ENCODE data around the gene TPM3. TPM values are rescaled to one million over a fixed set of nuclear protein-coding genes. Genes with fewer than 3 reads are reported as not detected.
"Not testable (repeated sequence)": the region's sequence is repeated elsewhere in the genome, so short reads cannot be mapped to it uniquely, and the experiment has no call there.

Gene TPM3
- total RNA-seq, 1 donor from 2014 or later: 978 TPM

DNA sequence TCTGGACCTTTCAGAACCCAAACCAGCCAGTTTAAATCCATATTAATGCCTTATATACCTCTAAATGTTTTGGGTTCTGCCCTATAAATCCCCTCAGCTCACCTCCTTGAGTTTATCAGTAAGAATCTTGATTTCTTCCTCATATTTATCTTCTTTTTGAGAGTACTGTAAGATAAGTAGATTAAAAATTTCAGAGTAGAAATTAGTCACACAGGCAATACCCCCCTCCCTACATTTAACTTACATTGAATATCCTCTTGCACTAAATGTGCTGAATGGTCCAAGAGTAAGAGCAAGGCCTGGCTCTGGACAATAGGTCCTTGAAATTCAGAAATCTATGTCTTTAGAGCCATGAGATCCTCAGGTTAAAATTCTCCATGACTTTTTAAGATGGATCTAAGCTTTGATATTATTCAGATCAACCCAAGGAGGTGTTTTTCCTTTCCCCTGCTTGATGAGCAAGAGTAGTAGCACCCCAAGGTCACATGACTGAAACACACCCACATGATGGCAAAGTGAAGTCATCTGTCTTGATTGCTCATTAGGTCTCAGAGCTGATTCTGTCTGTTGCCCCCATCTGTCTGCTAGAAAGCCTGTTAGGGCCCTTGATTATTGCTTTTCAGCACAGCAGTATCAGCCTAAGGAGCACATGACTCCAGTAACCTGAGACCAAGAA is 21.2 kb downstream of the TPM3 start:
- no peak for DNase-seq (ENCODE audit: low read depth)

DNA sequence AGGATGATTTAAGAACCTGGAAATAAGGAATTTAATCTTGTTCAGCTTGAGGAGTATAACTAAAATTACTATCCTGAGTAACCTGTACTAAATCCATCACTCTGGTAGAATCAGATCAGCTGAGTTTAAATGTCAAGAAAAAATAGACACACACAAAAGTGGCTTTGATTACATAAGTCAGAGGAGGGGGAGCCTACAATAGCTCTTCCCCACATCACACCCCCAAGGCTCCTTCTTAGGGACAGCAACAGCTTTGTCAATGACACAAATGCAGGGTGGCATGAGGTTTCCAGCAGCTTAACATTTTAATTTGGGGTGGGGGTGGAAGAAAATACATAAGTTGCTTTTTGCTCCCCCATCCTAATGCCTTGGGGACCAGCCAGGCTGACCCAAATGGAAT is 24.4 kb downstream of the TPM3 start:
- no peak for DNase-seq (ENCODE audit: low read depth)

DNA sequence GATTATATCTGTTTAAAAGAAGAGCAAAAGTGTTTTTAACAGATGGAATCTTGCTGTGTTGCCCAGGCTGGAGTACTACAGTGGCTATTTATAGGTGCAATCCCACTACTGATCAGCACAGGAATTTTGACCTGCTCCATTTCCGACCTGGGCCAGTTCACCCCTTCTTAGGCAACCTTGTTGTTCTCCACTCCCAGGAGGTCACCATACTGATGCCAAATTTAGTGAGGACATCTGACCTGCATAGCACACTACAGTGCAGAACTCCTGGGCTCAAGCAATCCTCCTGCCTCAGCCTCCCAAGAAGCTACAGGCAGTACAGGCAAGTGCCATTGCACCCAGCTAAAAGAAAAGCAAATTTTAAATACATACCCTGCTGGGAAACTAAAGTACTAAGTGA is 25.7 kb downstream of the TPM3 start:
- DNase-seq (ENCODE audit: low read depth): no peak

DNA sequence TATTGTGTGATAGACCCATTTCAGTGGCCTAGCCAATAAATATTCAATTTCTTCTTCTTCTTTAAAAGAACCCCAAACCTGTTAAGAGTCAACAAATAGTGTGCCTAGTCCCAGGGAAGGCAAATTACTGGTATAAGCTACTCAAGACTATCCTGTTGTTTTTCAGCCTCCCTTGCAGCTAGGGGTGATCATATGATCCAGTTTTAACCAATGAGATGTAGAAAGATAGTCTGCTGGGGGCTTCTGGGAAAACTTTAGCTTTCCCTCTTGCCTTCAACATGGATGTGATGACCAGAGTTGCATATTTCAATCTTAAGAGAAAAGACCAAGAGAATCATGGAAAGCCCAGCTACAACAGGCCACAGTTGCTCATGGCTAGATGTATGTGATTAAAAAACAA is 32.3 kb downstream of the TPM3 start:
- no peak for DNase-seq (ENCODE audit: low read depth)

DNA sequence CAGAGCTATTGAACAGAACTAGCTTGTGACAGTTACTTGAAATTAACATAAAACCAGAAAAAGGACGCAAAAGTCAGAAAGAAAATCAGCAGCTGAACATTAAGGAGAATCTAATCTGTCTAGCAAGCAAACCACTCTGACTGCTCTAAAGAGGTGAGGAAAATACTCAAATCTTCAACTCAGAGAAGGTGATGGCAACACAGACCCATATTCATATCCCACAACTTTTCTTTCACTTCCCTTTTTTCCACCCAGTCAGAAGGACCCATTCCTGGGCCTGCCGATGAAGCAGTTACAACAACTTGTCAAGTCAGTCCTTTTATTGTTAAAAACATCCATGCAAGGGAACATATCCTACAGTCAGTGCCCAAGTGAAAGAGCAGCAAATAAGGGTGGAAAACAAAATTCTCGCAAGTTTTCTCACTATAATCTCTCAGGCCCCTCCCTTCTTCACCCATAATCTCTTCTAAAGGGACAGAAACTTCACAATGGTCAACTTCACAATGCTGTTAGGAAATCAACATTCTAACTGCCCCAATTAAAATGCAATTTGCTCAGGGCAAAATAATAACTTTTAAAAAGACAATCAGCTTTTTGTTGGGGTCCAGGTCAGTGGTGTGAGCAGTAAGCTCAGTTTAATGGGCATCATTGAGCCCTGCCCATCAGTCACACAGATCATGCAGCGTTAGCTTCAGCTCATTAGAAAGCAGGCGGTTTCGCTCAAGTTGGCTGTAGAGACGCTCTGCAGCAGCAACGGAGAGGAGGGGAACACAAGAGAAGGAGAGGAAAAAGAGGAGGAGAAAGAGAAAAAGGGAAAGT is 33.4 kb downstream of the TPM3 start:
- no peak for DNase-seq (ENCODE audit: low read depth)

DNA sequence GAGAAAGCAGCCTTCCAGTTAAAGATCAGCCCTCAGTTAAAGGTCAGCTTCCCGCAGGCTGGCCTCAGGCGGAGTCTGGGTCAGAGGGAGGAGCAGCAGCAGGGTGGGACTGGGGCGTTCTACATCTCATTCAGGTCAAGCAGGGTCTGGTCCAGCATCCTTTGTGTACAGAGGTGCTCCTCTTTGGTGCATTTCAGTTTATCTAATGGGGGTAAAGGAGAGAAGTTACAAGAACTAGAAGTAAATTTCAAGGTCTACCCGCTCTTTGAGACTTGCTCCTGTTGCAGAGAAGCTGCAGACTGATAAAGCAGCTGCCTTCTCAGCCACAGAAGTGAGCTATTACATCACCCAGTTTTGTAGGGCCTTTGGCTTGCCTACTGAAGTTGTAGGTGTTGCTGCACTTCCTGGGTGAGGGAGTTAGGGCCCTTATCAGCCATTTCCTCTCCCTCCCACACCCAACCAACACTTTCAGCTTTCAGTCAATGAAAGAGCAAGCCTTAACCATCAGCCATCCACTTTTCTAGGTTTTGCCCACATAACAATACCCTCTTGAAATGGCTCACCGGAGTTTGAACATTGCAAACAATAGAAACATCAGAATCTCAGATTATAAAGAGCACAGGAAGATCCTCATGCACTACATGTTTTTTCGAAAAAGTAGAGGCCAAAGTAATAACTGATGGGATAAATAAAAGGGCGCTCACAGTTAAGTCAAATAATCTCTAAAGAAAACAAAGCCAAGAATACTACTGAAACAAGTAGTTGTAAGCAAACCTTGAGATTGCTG is 34.2 kb downstream of the TPM3 start:
- DNase-seq (ENCODE audit: low read depth): no peak

DNA sequence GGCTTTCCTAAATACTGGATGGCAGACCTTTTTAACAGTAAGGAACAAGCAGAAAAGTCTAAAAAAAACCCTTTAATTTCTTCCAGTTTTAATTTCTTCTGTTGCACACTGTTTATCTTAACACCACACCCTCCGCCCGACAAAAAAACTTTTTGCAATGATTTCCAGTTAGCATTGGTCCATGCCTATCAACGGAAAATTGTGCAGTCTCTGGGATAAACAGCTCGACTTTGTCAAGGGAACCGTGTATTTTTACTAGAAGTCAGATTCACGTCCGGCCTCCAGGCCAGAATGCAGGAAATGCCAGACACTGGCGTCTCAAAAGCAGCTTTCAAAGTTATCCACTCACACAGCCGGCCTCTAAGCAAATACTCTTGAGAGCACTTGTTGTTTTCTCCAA is 36.6 kb downstream of the TPM3 start:
- no peak for DNase-seq (ENCODE audit: low read depth)

DNA sequence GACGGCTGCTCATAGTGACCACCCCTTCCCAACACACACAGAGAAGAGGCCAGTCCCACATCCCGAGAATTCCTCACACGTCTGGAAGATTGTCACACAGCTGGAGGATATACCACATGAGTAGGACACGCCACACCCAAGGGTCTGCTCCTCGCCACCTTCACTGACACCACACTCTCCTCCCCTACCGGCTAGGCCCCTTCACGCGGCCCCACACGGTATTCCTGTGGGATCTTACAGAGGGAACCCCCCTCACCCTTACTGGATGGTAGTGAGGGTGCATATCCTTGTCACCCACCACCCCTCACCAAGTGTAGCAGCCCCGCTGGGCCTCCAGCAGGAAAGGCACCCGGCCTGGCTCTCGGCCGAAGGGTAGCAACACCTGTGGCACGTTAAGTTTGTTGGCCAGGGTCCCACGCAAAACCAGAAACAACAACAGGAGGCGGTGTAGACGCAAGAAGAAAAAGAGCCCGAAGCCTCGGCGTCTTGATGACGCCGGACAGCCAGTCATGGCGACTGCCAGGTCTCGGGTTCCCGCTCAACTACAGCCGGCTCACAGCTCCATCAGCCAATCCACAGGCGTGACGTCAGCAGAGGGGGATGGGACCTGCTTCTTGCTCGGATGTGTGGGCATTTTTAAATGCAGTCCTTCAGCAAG is 37.2 kb downstream of the TPM3 start, which contains the start of gene NUP210L:
NUP210L (minus strand) TSS at position 540 of the 658 bp plus-strand sequence.
- no peak for DNase-seq (ENCODE audit: low read depth)

DNA sequence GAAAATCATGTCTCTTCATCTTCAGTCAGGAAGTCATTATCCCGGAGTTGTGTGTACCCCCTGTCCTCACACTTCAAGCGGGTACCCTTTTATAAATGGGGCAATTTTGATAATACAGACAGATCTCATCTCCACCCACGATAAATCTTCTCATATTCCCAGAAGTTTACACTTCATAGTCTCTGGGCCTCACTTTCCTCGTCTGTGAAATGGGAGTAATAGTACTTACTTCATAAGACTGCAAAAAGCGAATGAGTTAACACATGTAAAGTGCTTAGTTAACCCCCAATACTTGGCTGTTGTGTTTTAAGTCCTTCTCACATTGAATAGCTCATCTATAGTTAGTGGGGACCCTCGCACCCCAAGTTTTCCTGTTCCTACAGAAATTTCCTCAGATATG is 37.8 kb downstream of the TPM3 start:
- no peak for DNase-seq (ENCODE audit: low read depth)

DNA sequence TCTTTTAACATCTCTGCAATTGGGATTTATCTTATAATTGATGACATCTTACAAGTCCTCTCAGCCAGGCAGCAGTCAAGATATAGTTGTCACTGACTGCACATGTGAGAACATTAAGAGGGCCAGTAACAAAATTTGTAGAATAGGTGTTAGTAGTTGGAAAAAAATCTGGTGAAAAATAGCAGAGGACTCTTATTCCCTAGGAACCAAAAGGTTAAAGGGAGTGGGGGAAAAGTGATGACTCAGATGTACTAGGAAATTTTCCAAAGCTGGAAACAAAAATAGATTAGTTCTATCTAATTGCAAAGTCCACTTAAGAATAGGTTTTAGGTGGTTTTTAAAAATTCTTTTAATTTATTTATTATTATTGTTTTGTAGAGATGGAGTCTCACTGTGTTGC is 40.6 kb downstream of the TPM3 start:
- DNase-seq (ENCODE audit: low read depth): no peak

DNA sequence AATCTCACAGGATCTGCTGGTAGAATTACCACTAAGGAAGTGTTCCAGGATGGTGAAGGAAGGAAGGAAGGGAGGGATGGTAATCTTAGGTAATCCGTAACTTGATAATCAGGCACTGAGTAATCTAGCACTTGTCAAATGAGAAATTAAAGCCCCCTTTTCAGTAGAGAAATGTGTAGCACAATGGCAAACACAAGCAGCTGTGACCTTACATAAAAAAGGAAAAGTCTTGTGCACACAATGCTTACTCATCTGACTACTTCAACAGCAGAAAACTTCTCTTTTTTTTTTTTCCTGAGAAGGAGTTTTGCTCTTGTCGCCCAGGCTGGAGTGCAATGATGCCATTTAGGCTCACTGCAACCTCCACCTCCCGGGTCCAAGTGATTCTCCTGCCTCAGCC is 43.1 kb downstream of the TPM3 start:
- DNase-seq (ENCODE audit: low read depth): no peak

DNA sequence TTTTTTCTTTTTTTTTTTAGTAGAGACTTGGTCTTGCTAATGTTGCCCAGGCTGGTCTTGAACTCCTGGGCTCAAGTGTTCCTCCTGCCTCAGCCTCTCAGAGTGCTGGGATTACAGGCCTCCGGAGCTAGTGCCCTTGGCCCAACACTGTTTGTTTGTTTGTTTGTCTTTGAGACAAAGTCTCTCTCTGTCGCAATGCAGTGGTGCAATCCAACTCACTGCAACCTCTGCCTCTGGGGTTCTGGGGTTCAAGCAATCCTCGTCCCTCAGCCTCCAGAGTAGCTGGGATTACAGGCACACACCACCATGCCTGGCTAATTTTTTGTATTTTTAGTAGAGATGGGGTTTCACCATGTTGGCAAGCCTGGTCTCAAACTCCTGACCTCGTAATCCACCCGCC is 44.4 kb downstream of the TPM3 start:
- not testable (repeated sequence) for DNase-seq (ENCODE audit: low read depth)

DNA sequence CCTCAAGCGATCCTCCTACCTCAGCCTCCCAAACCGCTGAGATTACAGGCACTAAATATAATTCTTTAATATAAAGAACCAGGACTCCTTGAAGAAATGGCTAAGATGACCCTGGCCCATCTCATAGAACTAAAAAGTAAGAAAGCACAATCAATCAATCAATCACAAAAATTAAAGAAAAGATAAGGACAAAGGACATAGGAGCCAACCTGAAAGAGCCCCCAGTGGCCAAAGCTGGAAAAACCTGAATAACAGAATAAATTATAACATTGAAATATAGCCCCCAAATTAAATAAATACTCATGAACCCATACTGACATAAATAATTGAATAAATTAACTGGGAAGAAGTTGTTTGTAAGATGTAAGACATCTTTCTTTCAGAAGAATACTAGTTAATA is 45.9 kb downstream of the TPM3 start:
- no peak for DNase-seq (ENCODE audit: low read depth)

DNA sequence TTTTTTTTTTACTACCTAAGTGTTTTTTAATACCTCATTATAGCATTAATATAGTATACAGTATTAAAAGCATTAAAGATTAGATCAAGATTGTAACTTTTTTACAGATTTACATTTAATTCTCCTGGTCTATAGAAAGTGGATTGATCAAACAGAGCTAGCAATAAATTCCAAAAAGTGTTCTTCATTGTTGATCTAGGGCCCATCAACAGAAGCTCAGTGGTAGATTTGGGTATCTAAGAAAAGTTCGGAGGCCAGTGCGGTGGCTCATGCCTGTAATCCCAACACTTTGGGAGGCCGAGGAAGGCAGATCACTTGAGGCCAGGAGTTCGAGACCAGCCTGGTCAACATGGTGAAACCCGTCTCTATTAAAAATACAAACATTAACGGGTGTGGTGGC is 49.5 kb downstream of the TPM3 start:
- no peak for DNase-seq (ENCODE audit: low read depth)

DNA sequence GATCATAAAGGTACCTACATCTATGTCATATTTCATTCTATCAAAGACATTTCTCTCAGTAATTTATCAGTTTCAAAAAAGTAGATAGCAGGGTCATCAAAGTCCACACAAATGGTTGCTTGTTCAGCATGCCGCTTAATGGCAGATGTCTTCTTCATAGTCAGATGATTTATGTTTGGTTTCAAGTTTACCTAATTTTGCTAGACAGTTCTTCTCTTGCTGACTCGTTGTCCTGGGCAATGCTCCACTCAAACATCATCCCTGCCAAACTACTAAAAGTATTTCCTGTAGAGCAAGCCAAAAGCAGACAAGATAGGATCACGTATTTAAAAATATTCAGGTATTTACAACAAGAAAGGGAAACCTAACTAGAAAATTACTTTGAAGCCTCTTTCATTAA is 50.7 kb downstream of the TPM3 start:
- DNase-seq (ENCODE audit: low read depth): no peak

DNA sequence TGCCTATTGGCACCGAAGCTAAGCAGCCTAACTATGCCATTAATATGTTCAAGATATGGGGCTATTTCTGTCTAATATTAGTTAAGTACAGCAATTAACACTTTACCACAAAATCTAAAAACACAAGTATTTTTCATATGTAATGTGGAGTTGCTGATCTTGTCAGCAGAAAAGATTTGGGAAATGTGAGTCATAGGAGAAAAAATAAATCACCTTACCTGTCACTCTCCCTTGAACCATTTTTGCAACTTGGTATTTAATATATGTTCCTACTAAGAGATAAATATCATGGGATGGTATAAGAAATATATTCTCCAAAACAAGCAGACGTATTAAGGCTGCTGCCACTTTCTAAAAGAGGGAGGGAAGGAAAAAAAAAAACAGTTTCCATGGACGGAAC is 54.0 kb downstream of the TPM3 start:
- DNase-seq (ENCODE audit: low read depth): no peak

DNA sequence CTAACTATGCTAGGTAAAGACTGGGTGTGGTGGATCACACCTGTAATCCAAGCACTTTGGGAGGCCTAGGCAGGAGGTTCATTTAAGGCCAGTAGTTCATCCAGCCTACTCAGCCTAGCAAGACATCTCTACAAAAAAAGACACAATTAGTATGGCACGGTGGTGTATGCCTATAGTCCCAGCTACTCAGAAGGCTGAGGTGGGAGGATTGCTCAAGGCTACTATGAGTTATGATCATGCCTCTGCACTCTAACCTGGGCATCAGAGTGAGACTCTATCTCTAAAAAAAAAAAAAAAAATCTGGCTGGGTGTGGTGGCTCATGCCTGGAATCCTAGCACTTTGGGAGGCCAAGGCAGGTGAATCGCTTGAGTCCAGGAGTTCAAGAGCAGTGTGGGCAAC is 58.6 kb downstream of the TPM3 start:
- DNase-seq (ENCODE audit: low read depth): no peak

DNA sequence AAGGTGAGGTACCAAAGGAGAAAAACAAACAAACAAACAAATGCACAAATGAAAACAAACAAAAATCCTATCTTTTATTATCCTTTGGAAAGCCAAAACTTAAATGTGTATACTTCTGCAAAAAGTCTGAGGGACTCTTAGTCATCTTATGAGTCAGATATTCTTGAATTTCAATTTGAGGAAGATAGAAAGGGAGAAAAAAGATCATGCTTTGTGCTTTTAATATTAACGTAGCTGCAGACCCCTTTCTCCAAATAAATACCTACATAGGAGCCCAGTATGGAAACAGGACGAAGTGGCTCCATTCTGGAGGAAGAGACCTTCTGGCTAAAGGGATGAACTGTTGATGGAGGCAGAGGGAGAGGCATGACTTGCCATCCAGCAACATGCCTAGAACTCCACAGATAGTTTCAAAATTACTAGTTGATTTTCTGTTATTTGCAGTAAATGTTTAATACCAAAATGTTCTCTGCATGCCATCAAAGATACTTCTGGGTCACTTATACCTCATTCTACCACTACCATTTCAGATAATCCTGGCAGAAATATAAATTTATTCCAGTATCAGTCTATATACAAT is 62.4 kb downstream of the TPM3 start:
- DNase-seq (ENCODE audit: low read depth): no peak

DNA sequence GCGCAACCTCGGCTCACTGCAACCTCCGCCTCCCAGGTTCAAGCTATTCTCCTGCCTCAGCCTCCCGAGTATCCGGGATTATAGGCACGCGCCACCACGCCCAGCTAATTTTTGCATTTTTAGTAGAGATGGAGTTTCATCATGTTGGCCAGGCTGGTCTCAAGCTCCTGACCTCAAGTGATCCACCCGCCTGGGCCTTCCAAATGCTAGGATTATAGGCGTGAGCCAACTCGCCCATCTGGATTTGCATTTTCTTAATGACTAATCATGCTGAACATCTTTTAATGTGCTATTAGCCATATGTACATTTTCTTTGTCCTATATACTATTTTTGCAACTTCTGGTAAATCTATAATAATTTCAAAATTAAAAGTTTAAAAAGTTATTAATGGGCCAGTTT is 68.7 kb downstream of the TPM3 start:
- not testable (repeated sequence) for DNase-seq (ENCODE audit: low read depth)

DNA sequence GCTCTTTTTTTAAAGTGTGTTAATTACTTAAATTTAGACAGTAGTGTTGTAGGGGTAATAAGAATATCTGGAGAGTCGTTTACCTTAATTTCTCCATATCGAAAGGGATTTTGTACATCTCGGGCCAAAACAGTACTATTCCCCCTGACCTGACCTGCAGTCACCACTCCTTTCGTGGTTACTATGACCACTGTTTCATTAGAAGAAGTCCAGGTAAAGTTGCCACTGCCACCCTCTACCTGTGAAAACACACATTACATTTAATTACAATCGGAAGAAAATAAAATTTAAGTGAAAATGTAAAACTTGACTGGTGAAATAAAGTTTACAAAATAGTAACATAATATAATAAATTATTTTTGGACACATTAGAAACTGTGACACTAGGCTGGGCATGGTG is 74.3 kb downstream of the TPM3 start:
- no peak for DNase-seq (ENCODE audit: low read depth)

DNA sequence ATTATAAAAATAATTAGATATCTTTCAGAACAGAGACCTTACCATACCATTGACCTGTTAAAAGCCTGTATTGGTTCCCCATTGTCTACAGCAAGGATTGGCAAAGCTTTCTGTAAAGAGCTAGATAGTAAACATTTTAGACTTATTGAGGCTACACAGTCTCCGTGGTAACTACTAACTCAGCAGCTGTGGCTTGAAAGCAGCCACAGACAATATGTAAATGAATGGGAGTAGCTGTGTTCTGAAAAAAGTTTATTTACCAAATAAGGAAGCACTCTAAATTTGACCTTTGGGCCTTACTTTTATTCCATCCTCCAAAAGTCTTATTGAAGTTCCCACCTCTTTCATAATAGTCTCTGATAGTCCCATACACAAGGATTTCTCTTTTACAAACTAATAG is 76.7 kb downstream of the TPM3 start:
- peak; percentile 41 for DNase-seq (ENCODE audit: low read depth)
